ENCODE measurements around the gene FAM168A.
A peak's percentile ranks its signal among the peaks of the same experiment; 100 is the strongest.

Gene FAM168A

GRCh38 chr11:73614591-73614990, 16.7 kb upstream of the FAM168A start:
- H3K27ac ChIP-seq (ENCODE audit: low read depth, low read length) = no peak overlapping the region
- H4K20me1 ChIP-seq (ENCODE audit: low read depth, low read length) = no peaks in the 10 kb centered on the region
- H3K9me2 ChIP-seq (replicated peaks; ENCODE audit: insufficient read depth, low read length) = no peaks in the 10 kb centered on the region
- H3K36me3 ChIP-seq (ENCODE audit: low read length) = no peaks in the 10 kb centered on the region
- no peaks in the 10 kb centered on the region for H3K9me3 ChIP-seq (ENCODE audit: insufficient read depth, low read length)
- TF ChIP-seq CTCF (IDR thresholded peaks at IDR 0.05; ENCODE audit: insufficient read depth, low read length, poor library complexity, severe bottlenecking) (no peak), EZH2phosphoT487 (conservative IDR thresholded peaks at IDR 0.05; ENCODE audit: low read length) (no peak)
- no peak overlapping the region for H3K4me2 ChIP-seq (ENCODE audit: low read depth, low read length, poor library complexity, severe bottlenecking)
- no peaks in the 10 kb centered on the region for H3K27me3 ChIP-seq (ENCODE audit: low read length)
- no peak overlapping the region for H3K9ac ChIP-seq (ENCODE audit: low read length)
- H3K4me3 ChIP-seq (ENCODE audit: insufficient read depth, low read length, poor library complexity, severe bottlenecking) = no peak overlapping the region
- no peak overlapping the region for H2AFZ ChIP-seq (ENCODE audit: low read depth, low read length, severe bottlenecking)
- no peaks in the 10 kb centered on the region for H3K79me2 ChIP-seq (ENCODE audit: insufficient read depth, low read length)
- no peaks in the 10 kb centered on the region for H3F3A ChIP-seq (ENCODE audit: insufficient read depth)

GRCh38 chr11:73612601-73613140, 14.8 kb upstream of the FAM168A start:
- no peaks in the 10 kb centered on the region for H3K9me3 ChIP-seq (ENCODE audit: insufficient read depth, low read length)
- no peak overlapping the region for H2AFZ ChIP-seq (ENCODE audit: low read depth, low read length, severe bottlenecking)
- H4K20me1 ChIP-seq (ENCODE audit: low read depth, low read length) = no peaks in the 10 kb centered on the region
- no peaks in the 10 kb centered on the region for H3K27me3 ChIP-seq (ENCODE audit: low read length)
- H3K27ac ChIP-seq (ENCODE audit: low read depth, low read length) = no peak overlapping the region
- TF ChIP-seq CTCF (IDR thresholded peaks at IDR 0.05; ENCODE audit: insufficient read depth, low read length, poor library complexity, severe bottlenecking) = no peak
- TF ChIP-seq EZH2phosphoT487 (conservative IDR thresholded peaks at IDR 0.05; ENCODE audit: low read length) = no peak
- H3K36me3 ChIP-seq (ENCODE audit: low read length) = no peaks in the 10 kb centered on the region
- H3K4me3 ChIP-seq (ENCODE audit: insufficient read depth, low read length, poor library complexity, severe bottlenecking) = no peak overlapping the region
- H3K79me2 ChIP-seq (ENCODE audit: insufficient read depth, low read length) = no peaks in the 10 kb centered on the region
- no peak overlapping the region for H3K9ac ChIP-seq (ENCODE audit: low read length)
- no peak overlapping the region for H3K4me2 ChIP-seq (ENCODE audit: low read depth, low read length, poor library complexity, severe bottlenecking)
- H3K9me2 ChIP-seq (replicated peaks; ENCODE audit: insufficient read depth, low read length) = no peaks in the 10 kb centered on the region
- H3F3A ChIP-seq (ENCODE audit: insufficient read depth) = no peaks in the 10 kb centered on the region

GRCh38 chr11:73598719-73599379, 937 bp upstream of the FAM168A start:
- no peaks in the 10 kb centered on the region for H3K9me2 ChIP-seq (replicated peaks; ENCODE audit: insufficient read depth, low read length)
- no peaks in the 10 kb centered on the region for H3K27me3 ChIP-seq (ENCODE audit: low read length)
- H2AFZ ChIP-seq (ENCODE audit: low read depth, low read length, severe bottlenecking) = peak overlapping the region; percentile 88
- no peaks in the 10 kb centered on the region for H3K36me3 ChIP-seq (ENCODE audit: low read length)
- H3F3A ChIP-seq (ENCODE audit: insufficient read depth) = no peaks in the 10 kb centered on the region; the same call in 1 of the 2 replicates
- H4K20me1 ChIP-seq (ENCODE audit: low read depth, low read length) = no peaks in the 10 kb centered on the region
- peak overlapping the region; percentile 70 for H3K9ac ChIP-seq (ENCODE audit: low read length)
- H3K9me3 ChIP-seq (ENCODE audit: insufficient read depth, low read length) = no peaks in the 10 kb centered on the region
- H3K4me3 ChIP-seq (ENCODE audit: insufficient read depth, low read length, poor library complexity, severe bottlenecking) = peak overlapping the region; percentile 70
- TF ChIP-seq EZH2phosphoT487 (conservative IDR thresholded peaks at IDR 0.05; ENCODE audit: low read length) (no peak), CTCF (IDR thresholded peaks at IDR 0.05; ENCODE audit: insufficient read depth, low read length, poor library complexity, severe bottlenecking) (no peak)
- peaks cover 17% of the 10 kb centered on the region for H3K79me2 ChIP-seq (ENCODE audit: insufficient read depth, low read length)
- peak overlapping the region; percentile 83 for H3K27ac ChIP-seq (ENCODE audit: low read depth, low read length)
- peak overlapping the region; percentile 95 for H3K4me2 ChIP-seq (ENCODE audit: low read depth, low read length, poor library complexity, severe bottlenecking)
